ENCODE results near the gene PJVK. TPM values are rescaled to one million over a fixed set of nuclear protein-coding genes. Genes with fewer than 3 reads are reported as not detected.
"Not testable (repeated sequence)": the region's sequence is repeated elsewhere in the genome, so short reads cannot be mapped to it uniquely, and the experiment has no call there.

Gene PJVK, protein sequence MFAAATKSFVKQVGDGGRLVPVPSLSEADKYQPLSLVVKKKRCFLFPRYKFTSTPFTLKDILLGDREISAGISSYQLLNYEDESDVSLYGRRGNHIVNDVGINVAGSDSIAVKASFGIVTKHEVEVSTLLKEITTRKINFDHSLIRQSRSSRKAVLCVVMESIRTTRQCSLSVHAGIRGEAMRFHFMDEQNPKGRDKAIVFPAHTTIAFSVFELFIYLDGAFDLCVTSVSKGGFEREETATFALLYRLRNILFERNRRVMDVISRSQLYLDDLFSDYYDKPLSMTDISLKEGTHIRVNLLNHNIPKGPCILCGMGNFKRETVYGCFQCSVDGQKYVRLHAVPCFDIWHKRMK
- 10.9 TPM for total RNA-seq
- 2.8 TPM for polyA plus RNA-seq

GRCh38 chr2:178450774-178451525 is at the start of gene PJVK, which contains the start of gene PRKRA:
Gene PJVK (plus strand): TSS chr2:178451378. CDS start chr2:178453410, 2,032 bp downstream.
Gene PRKRA (minus strand): TSS chr2:178451175. CDS start chr2:178451030, 145 bp downstream.
- WGBS = under 1% methylated on average over 76 of the region's 76 CpGs
- peak within 1 kb of the TSS; percentile 72 for H3K4me3 ChIP-seq (ENCODE audit: low read depth, low read length)
- no peaks in the 10 kb centered on the region for H3K4me1 ChIP-seq (ENCODE audit: insufficient read depth)

GRCh38 chr2:178401994-178402437 is 49.2 kb upstream of the PJVK start:
- H3K4me1 ChIP-seq (ENCODE audit: insufficient read depth) = no peaks in the 10 kb centered on the region
- DNase-seq (ENCODE audit: extremely low spot score) = no peak
- H3K27ac ChIP-seq (ENCODE audit: low read depth) = no peak overlapping the region
- H3K36me3 ChIP-seq (ENCODE audit: insufficient read depth) = no peaks in the 10 kb centered on the region
- no peak overlapping the region for H3K4me3 ChIP-seq (ENCODE audit: low read depth, low read length)
- 68% methylated on average over 6 of the region's 6 CpGs for WGBS

More at GRCh38 chr2:178450774-178451525, at the start of gene PJVK, which contains the start of gene PRKRA:
- DNase-seq (ENCODE audit: extremely low spot score) = peak; percentile 92
- Histone ChIP-seq H3K27ac (ENCODE audit: low read depth) (peak within 1 kb of the TSS; percentile 98), H3K36me3 (ENCODE audit: insufficient read depth) (no peaks in the 10 kb centered on the region)

GRCh38 chr2:178403671-178404306 is 47.4 kb upstream of the PJVK start:
- no peak overlapping the region for H3K4me3 ChIP-seq (ENCODE audit: low read depth, low read length)
- no peaks in the 10 kb centered on the region for H3K36me3 ChIP-seq (ENCODE audit: insufficient read depth)
- DNase-seq (ENCODE audit: extremely low spot score) = no peak
- WGBS = 56% methylated on average over 3 of the region's 3 CpGs
- no peak overlapping the region for H3K27ac ChIP-seq (ENCODE audit: low read depth)
- H3K4me1 ChIP-seq (ENCODE audit: insufficient read depth) = no peaks in the 10 kb centered on the region

DNA sequence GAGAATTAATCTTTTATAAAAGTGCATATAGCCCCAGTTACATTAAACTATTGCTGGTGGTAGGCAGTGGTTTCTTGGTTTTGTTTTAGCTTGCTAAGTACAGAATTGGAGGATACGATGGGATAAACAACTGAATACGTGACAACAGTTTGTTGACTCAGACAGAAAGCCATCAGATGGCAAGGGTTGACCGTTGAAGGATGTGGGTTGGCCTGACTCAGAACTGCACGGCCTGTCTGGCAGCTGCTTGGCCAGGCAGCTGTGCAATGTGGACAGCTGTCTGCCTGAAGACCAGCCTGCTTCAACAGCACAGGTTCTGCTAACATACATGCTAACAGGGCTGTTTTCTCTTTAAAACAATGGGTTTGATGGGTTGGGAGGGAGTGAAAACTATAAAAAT is 46.8 kb upstream of the PJVK start:
- Histone ChIP-seq H3K36me3 (ENCODE audit: insufficient read depth) (no peaks in the 10 kb centered on the region), H3K4me3 (ENCODE audit: low read depth, low read length) (no peak overlapping the region), H3K27ac (ENCODE audit: low read depth) (no peak overlapping the region), H3K4me1 (ENCODE audit: insufficient read depth) (no peaks in the 10 kb centered on the region)
- 26% methylated on average over 4 of the region's 4 CpGs for WGBS
- DNase-seq (ENCODE audit: extremely low spot score) = no peak

DNA sequence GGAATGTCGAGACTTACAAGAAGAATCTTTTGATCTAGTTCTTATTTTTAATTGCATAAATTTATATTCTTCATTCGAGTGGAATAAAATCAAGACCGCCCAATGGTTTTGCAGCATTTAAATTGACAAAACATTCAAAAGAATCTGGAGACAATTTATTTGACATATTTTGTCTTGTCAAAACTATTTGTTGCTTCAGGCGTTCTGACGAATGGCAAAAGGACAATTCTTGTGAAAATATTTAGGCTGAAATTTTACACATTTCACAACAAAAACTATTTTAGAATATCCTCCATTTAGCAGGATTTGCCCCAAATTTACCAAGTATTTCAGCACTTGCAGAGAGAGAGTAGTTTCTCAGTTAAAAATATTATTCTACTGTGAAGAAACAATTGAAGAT is 41.9 kb upstream of the PJVK start:
- no peak overlapping the region for H3K4me3 ChIP-seq (ENCODE audit: low read depth, low read length)
- H3K27ac ChIP-seq (ENCODE audit: low read depth) = no peak overlapping the region
- no peaks in the 10 kb centered on the region for H3K4me1 ChIP-seq (ENCODE audit: insufficient read depth)
- H3K36me3 ChIP-seq (ENCODE audit: insufficient read depth) = no peaks in the 10 kb centered on the region
- WGBS = 87% methylated on average over 5 of the region's 5 CpGs
- DNase-seq (ENCODE audit: extremely low spot score) = no peak

DNA sequence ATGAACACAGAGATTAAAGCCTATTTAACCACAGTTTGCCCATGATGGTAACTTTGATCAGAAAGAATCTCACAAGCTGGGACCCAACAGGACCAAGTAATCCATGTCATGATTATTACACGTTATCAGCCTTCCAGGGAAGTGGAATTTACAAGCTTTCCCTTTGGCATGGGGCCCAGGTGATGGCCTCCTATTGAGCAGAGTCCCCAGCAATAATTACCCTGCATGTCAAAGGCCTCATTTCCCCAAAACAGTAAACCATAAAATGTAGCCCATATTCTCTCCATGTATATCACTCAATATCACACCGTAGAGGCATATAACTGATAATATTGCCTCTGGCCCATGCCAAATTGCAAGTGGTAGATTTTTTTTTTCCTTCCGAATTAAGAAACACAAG is 39.1 kb upstream of the PJVK start:
- DNase-seq (ENCODE audit: extremely low spot score) = no peak
- Histone ChIP-seq H3K36me3 (ENCODE audit: insufficient read depth) (no peaks in the 10 kb centered on the region), H3K27ac (ENCODE audit: low read depth) (no peak overlapping the region), H3K4me3 (ENCODE audit: low read depth, low read length) (no peak overlapping the region), H3K4me1 (ENCODE audit: insufficient read depth) (no peaks in the 10 kb centered on the region)
- WGBS = 64% methylated on average over 3 of the region's 3 CpGs

- WGBS = 98% methylated on average over 8 of the region's 8 CpGs
- not testable (repeated sequence) for H3K27ac ChIP-seq (ENCODE audit: low read depth)
These were observed 38.7 kb upstream of the PJVK start for GRCh38 chr2:178412453-178412852.

GRCh38 chr2:178413472-178414265 is 37.5 kb upstream of the PJVK start:
- Histone ChIP-seq H3K36me3 (ENCODE audit: insufficient read depth) (no peaks in the 10 kb centered on the region), H3K27ac (ENCODE audit: low read depth) (peak overlapping the region; percentile 95), H3K4me1 (ENCODE audit: insufficient read depth) (no peaks in the 10 kb centered on the region), H3K4me3 (ENCODE audit: low read depth, low read length) (peak overlapping the region; percentile 55)
- WGBS = under 1% methylated on average over 45 of the region's 45 CpGs
- no peak for DNase-seq (ENCODE audit: extremely low spot score)

More at GRCh38 chr2:178412453-178412852, 38.7 kb upstream of the PJVK start:
- H3K36me3 ChIP-seq (ENCODE audit: insufficient read depth); DNase-seq (ENCODE audit: extremely low spot score); H3K4me3 ChIP-seq (ENCODE audit: low read depth, low read length); H3K4me1 ChIP-seq (ENCODE audit: insufficient read depth): not testable (repeated sequence)

DNA sequence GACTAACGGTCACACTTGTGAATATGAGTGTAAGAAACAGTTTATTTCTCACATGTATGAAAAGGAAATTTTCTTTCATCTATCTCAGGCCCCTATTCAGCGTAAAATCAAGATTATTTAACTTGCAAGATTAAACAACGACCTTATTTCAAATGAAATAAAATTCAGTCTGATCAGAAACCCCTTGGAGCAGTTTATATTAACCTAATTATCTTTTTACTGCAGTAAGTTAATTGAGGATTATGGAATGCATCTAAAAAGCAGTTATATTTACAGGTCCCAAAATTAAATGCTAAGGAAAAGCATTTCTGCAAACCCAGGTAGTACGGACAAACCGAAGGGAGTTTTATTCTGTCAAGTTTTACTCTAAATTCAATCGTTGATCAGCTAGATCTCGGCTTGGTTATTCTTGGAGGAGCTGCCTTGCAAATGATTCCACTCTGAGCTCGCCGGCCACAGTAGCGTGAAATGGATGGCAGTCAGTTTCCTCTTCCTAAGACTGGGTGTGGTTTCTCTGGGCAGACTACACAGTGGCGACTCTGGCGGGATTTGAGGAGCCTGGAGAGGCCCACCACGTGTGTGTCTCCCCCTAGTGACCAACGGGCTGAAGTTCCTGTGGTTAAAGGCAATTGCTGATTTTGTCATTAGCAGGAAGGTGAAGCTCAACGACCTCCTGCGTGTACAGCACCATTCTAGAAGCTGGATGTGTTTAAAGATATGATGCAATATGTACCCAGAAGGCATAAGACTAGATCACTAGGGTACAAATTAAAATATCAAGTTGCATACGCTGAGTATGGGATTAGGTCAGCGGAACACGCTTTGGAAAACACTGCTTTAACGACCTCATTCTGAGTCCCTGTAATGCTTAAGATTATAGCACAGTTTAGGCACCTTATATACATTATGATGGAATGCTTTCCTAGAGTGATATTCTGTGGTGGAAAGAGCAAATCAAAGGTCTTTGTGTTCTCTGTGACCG is 36.6 kb upstream of the PJVK start:
- peak; percentile 73 for DNase-seq (ENCODE audit: extremely low spot score)
- Histone ChIP-seq H3K4me3 (ENCODE audit: low read depth, low read length) (peak overlapping the region; percentile 55), H3K36me3 (ENCODE audit: insufficient read depth) (no peaks in the 10 kb centered on the region), H3K27ac (ENCODE audit: low read depth) (peak overlapping the region; percentile 95), H3K4me1 (ENCODE audit: insufficient read depth) (no peaks in the 10 kb centered on the region)
- WGBS = 15% methylated on average over 21 of the region's 21 CpGs

DNA sequence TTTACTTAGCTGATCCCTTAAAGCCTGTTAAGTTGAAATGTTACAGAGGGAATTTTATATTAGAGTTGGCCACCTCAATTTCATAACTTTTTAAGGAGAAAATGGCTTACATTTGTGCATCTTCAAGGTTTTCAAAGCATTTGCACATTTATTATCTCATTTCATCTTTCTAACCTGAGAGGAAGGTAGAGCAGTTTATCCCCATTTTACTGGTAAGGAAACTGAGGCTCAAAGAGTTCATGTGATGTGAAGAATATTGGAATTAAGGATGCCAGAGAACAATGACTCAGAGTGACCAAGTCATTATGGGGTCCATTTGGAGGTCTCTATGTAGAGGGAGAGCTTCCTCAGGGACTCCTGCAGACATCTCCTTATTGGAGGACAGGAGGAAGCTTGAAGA is 35.2 kb upstream of the PJVK start:
- Histone ChIP-seq H3K4me1 (ENCODE audit: insufficient read depth) (no peaks in the 10 kb centered on the region), H3K4me3 (ENCODE audit: low read depth, low read length) (no peak overlapping the region), H3K27ac (ENCODE audit: low read depth) (no peak overlapping the region), H3K36me3 (ENCODE audit: insufficient read depth) (no peaks in the 10 kb centered on the region)
- no peak for DNase-seq (ENCODE audit: extremely low spot score)

DNA sequence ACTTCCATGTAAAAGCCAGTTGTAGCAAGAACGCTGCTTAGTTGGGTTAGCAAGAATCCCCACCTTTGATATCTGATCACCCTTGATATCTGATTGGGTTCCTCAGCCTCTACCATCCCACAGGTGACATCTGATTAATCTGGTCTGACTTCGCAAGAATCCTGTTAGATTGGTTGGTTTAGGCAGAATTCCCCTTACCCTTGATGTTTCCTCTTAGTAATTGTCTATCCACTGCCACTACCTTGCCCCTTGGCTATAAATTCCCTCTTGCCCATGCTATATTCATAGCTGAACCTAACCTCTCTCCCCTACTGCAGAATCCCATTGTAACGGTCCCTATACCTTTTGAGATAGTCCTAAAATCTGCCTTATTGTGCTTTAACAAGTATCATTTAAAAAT is 33.3 kb upstream of the PJVK start:
- Histone ChIP-seq H3K27ac (ENCODE audit: low read depth) (no peak overlapping the region), H3K4me1 (ENCODE audit: insufficient read depth) (no peaks in the 10 kb centered on the region), H3K36me3 (ENCODE audit: insufficient read depth) (no peaks in the 10 kb centered on the region), H3K4me3 (ENCODE audit: low read depth, low read length) (no peak overlapping the region)
- no peak for DNase-seq (ENCODE audit: extremely low spot score)
- WGBS = 88% methylated on average over 3 of the region's 3 CpGs

- Histone ChIP-seq H3K36me3 (ENCODE audit: insufficient read depth) (no peaks in the 10 kb centered on the region), H3K4me1 (ENCODE audit: insufficient read depth) (no peaks in the 10 kb centered on the region), H3K4me3 (ENCODE audit: low read depth, low read length) (no peak overlapping the region), H3K27ac (ENCODE audit: low read depth) (no peak overlapping the region)
- no peak for DNase-seq (ENCODE audit: extremely low spot score)
- WGBS = 93% methylated on average over 1 of the region's 1 CpG
These were observed 32.8 kb upstream of the PJVK start for GRCh38 chr2:178418426-178418825.

Data from urinary bladder (tissue), 4 donors.